OCI-LY3 (cell line): Measurements from ENCODE around the gene MAPK14.
"Not testable (repeated sequence)": the region's sequence is repeated elsewhere in the genome, so short reads cannot be mapped to it uniquely, and the experiment has no call there.

Source experiments
- H2AFZ ChIP-seq: fragments of 200-600, 300-600 bp; shearing (Covaris generic); 2 replicates; pipeline ENCODE4 v1.6.0; 2014; ENCODE audit warnings: antibody characterized with exemption, low read depth, low read length
- H3K27ac ChIP-seq: fragments of 200-600, 300-600 bp; sonication (generic); 2 replicates; pipeline ENCODE4 v1.5.1; 2014; ENCODE audit warnings: mild to moderate bottlenecking, low read length, moderate library complexity, mixed read lengths
- H3K27me3 ChIP-seq: fragments of 200-600, 300-600 bp; sonication (generic); 2 replicates; pipeline ENCODE4 v1.6.1; 2014; ENCODE audit warnings: low read depth, low read length, mixed read lengths
- H3K36me3 ChIP-seq: fragments of 200-600, 300-600 bp; sonication (generic); replicated peaks from 2 replicates; pipeline ENCODE3; 2014; ENCODE audit warnings: low read depth, low read length, mixed read lengths
- H3K4me1 ChIP-seq: fragments of 300-600, 200-600 bp; sonication (generic); 2 replicates; pipeline ENCODE4 v1.6.1; 2014; ENCODE audit warnings: low read length, mixed read lengths
- H3K4me2 ChIP-seq: fragments of 200-600, 300-600 bp; sonication (generic); 2 replicates; pipeline ENCODE4 v1.6.1; 2014; ENCODE audit warnings: low read length, mixed read lengths
- H3K4me3 ChIP-seq: fragments of 300-600, 200-600 bp; sonication (generic); 2 replicates; pipeline ENCODE4 v1.5.1; 2014; ENCODE audit warnings: antibody characterized with exemption, mild to moderate bottlenecking, low read length, moderate library complexity
- H3K79me2 ChIP-seq: fragments of 300-600, 200-600 bp; shearing (Covaris generic); 2 replicates; pipeline ENCODE4 v1.6.1; 2014; ENCODE audit warnings: mild to moderate bottlenecking, low read length, mixed read lengths
- H3K9ac ChIP-seq: fragments of 300-600, 200-600 bp; shearing (Covaris generic); 2 replicates; pipeline ENCODE4 v1.6.0; 2014; ENCODE audit warnings: mild to moderate bottlenecking, low read length, moderate library complexity
- H3K9me3 ChIP-seq: fragments of 200-600, 300-600 bp; shearing (Covaris generic); 2 replicates; pipeline ENCODE4 v1.6.1; 2014; ENCODE audit warnings: low read length, mixed read lengths; ENCODE audit not compliant: insufficient read depth
- H4K20me1 ChIP-seq: fragments of 200-600, 300-600 bp; sonication (generic); 2 replicates; pipeline ENCODE4 v1.6.1; 2016; ENCODE audit warnings: low read length, mixed read lengths; ENCODE audit not compliant: insufficient read depth
- EZH2phosphoT487 ChIP-seq: fragments of 200-600 bp; shearing (Covaris generic); IDR thresholded peaks from 2 replicates; pipeline ENCODE4 v1.6.1; 2018; ENCODE audit warnings: antibody characterized with exemption, mixed run types, low read depth
- TF ChIP-seq, protein P1 (sequence below): fragments of 200-600, 300-600 bp; sonication (generic); IDR thresholded peaks from 2 replicates; pipeline ENCODE4 v1.5.1; 2014; ENCODE audit warnings: antibody characterized with exemption, low read length, low read depth

Gene MAPK14

DNA sequence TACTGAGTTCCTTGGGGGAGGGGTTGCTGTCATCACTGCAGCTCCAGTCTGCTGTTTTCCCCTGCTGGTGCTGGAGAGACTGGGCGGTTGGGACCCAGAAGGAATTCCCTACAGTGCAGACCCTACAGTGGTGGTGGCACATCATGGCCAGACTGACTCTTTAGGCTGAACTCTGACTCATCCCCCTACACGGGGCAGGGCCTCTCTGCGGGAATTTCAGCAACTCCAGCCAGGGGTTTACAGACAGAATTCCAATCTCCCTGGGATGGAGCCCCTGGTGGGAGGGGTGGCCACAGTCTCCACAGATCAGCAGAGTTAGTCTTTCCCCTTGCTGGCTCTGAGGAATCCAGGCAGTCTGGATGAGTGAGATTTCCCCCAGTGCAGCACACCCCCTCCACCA lies 55.8 kb downstream of the MAPK14 start:
- no peak for TF ChIP-seq EZH2phosphoT487
- TF ChIP-seq, protein P1, sequence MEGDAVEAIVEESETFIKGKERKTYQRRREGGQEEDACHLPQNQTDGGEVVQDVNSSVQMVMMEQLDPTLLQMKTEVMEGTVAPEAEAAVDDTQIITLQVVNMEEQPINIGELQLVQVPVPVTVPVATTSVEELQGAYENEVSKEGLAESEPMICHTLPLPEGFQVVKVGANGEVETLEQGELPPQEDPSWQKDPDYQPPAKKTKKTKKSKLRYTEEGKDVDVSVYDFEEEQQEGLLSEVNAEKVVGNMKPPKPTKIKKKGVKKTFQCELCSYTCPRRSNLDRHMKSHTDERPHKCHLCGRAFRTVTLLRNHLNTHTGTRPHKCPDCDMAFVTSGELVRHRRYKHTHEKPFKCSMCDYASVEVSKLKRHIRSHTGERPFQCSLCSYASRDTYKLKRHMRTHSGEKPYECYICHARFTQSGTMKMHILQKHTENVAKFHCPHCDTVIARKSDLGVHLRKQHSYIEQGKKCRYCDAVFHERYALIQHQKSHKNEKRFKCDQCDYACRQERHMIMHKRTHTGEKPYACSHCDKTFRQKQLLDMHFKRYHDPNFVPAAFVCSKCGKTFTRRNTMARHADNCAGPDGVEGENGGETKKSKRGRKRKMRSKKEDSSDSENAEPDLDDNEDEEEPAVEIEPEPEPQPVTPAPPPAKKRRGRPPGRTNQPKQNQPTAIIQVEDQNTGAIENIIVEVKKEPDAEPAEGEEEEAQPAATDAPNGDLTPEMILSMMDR: no peak
- peaks cover 51% of the 10 kb centered on the region for H3K36me3 ChIP-seq

DNA sequence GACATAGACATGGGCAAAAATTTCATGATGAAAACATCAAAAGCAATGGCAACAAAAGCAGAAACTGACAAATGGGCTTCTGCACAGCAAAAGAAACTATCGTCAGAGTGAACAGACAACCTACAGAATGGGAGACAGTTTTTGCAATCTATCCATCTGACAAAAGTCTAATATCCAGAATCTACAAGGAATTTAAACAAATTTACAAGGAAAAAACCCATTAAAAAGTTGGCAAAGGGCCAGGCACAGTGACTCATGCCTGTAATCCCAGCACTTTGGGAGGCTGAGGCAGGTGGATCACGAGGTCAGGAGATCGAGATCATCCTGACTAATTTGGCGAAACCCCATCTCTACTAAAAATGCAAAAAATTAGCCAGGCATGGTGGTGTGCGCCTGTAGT lies 60.6 kb downstream of the MAPK14 start:
- not testable (repeated sequence) for H3K4me2 ChIP-seq, H4K20me1 ChIP-seq, H3K27me3 ChIP-seq

More for the DNA sequence above, 55.8 kb downstream of the MAPK14 start:
- Histone ChIP-seq H3K27me3 (no peaks in the 10 kb centered on the region), H3K4me1 (peaks cover 12% of the 10 kb centered on the region), H3K4me3 (no peak overlapping the region), H2AFZ (no peak overlapping the region), H4K20me1 (no peaks in the 10 kb centered on the region), H3K79me2 (no peaks in the 10 kb centered on the region), H3K9me3 (no peaks in the 10 kb centered on the region), H3K27ac (no peak overlapping the region), H3K9ac (no peak overlapping the region), H3K4me2 (no peak overlapping the region)

DNA sequence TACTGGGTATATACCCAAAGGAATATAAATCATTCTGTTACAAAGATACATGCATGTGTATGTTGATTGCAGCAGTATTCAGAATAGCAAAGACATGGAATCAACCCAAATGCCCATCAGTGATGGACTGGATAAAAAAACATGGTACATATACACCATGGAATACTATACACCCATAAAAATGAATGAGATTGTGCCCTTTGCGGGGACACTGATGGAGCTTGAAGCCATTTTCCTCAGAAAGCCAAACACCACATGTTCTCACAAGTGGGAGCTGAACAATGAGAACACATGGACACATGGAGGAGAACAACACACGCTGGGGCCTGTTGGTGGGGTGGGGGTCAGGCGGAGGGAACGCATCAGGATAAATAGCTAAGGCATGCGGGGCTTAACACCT lies 61.4 kb downstream of the MAPK14 start:
- TF ChIP-seq EZH2phosphoT487: no peak
- TF ChIP-seq, protein P1: no peak
- H3K4me3 ChIP-seq: no peak overlapping the region
- no peak overlapping the region for H2AFZ ChIP-seq
- H4K20me1 ChIP-seq: no peaks in the 10 kb centered on the region
- peaks cover 12% of the 10 kb centered on the region for H3K36me3 ChIP-seq
- no peak overlapping the region for H3K27ac ChIP-seq
- no peaks in the 10 kb centered on the region for H3K27me3 ChIP-seq
- no peak overlapping the region for H3K9ac ChIP-seq
- H3K4me2 ChIP-seq: no peak overlapping the region
- H3K4me1 ChIP-seq: peaks cover 12% of the 10 kb centered on the region
- H3K9me3 ChIP-seq: no peaks in the 10 kb centered on the region
- no peaks in the 10 kb centered on the region for H3K79me2 ChIP-seq

More for the DNA sequence above, 60.6 kb downstream of the MAPK14 start:
- not testable (repeated sequence) for H3K4me3 ChIP-seq, H3K9ac ChIP-seq, H3K27ac ChIP-seq, H3K79me2 ChIP-seq, H3K9me3 ChIP-seq, H2AFZ ChIP-seq
- Histone ChIP-seq H3K36me3 (peaks cover 19% of the 10 kb centered on the region), H3K4me1 (peaks cover 12% of the 10 kb centered on the region)

DNA sequence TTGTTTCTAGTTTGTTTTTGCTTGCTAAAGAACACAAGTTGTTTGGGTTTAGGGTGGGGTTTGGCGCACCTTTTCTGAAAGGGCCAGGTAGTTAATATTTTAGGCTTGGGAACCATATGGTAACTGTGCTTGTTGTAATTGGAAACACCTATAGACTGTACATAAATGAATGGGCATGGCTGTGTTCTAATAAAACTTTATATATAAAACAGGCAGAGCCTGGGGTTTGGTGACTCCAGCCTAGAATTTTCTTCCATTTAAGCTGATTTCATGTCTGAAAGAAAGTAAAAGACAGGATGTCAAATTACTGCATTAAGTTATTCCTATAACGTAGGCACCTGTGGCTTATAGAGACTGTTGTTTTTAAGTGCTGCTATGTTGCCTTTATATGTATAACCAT lies 66.6 kb downstream of the MAPK14 start:
- peaks cover 3% of the 10 kb centered on the region; the same call in 1 of the 2 replicates for H3K4me1 ChIP-seq
- H3K79me2 ChIP-seq: no peaks in the 10 kb centered on the region
- no peak overlapping the region for H3K27ac ChIP-seq
- no peaks in the 10 kb centered on the region for H3K27me3 ChIP-seq
- H3K4me2 ChIP-seq: no peak overlapping the region
- H2AFZ ChIP-seq: no peak overlapping the region
- peaks cover 23% of the 10 kb centered on the region for H3K36me3 ChIP-seq
- H3K9ac ChIP-seq: no peak overlapping the region
- no peak overlapping the region for H3K4me3 ChIP-seq
- no peaks in the 10 kb centered on the region for H3K9me3 ChIP-seq
- TF ChIP-seq EZH2phosphoT487: no peak
- TF ChIP-seq, protein P1: no peak
- no peaks in the 10 kb centered on the region for H4K20me1 ChIP-seq
